GM23338 (cell line): ENCODE results near the gene OSTC. TPM values are rescaled to one million over a fixed set of nuclear protein-coding genes. Genes with fewer than 3 reads are reported as not detected.
A peak's percentile ranks its signal among the peaks of the same experiment; 100 is the strongest.

ENCODE experiments used
- ATAC-seq: fragments of 200-7000 bp; cut with Tn5 transposase; 3 replicates; pipeline ENCODE4 v1.9.1; 2020
- DNase-seq: peaks from one replicate; pipeline ENCODE4 v3.0.0-alpha.2; 2015; ENCODE audit warnings: low spot score
- H2AFZ ChIP-seq: fragments of 200-600 bp; sonication (generic); 2 replicates; pipeline ENCODE4 v1.8.0; 2016; ENCODE audit warnings: antibody characterized with exemption, mild to moderate bottlenecking, moderate library complexity
- H3F3A ChIP-seq: fragments of 200-600 bp; sonication (generic); replicated peaks from 2 replicates; pipeline ENCODE4 v1.8.0; 2017; ENCODE audit warnings: antibody characterized with exemption, mixed run types, low read depth
- H3K27ac ChIP-seq: fragments of 200-600 bp; sonication (generic); 2 replicates; pipeline ENCODE4 v1.6.1; 2016; ENCODE audit warnings: low read depth
- H3K27me3 ChIP-seq: fragments of 200-600 bp; sonication (generic); 2 replicates; pipeline ENCODE4 v1.8.0; 2016; ENCODE audit warnings: mild to moderate bottlenecking, mixed run types, moderate library complexity; ENCODE audit not compliant: insufficient read depth
- H3K36me3 ChIP-seq: fragments of 200-600 bp; sonication (generic); 2 replicates; pipeline ENCODE4 v1.8.0; 2016; ENCODE audit warnings: mild to moderate bottlenecking; ENCODE audit not compliant: insufficient read depth
- H3K4me1 ChIP-seq: fragments of 200-600 bp; sonication (generic); 2 replicates; pipeline ENCODE4 v1.8.0; 2016; ENCODE audit warnings: mild to moderate bottlenecking, moderate library complexity; ENCODE audit not compliant: insufficient read depth
- H3K4me2 ChIP-seq: fragments of 200-600 bp; sonication (generic); 2 replicates; pipeline ENCODE4 v1.7.1; 2017; ENCODE audit warnings: mixed run types
- H3K4me3 ChIP-seq: fragments of 200-600 bp; sonication (generic); 2 replicates; pipeline ENCODE4 v1.6.1; 2016; ENCODE audit warnings: mixed run types
- H3K79me2 ChIP-seq: fragments of 200-600 bp; sonication (generic); replicated peaks from 2 replicates; pipeline ENCODE4 v1.8.0; 2017; ENCODE audit warnings: mild to moderate bottlenecking; ENCODE audit not compliant: insufficient read depth
- H3K9me2 ChIP-seq: fragments of 200-600 bp; sonication (generic); 2 replicates; pipeline ENCODE4 v1.8.0; 2017; ENCODE audit not compliant: insufficient read depth
- H4K20me1 ChIP-seq: fragments of 200-600 bp; sonication (generic); replicated peaks from 2 replicates; pipeline ENCODE4 v1.8.0; 2017; ENCODE audit warnings: mild to moderate bottlenecking; ENCODE audit not compliant: insufficient read depth
- H3K27ac Mint-ChIP-seq: 2 replicates; pipeline ENCODE4 v1.8.0; 2020; ENCODE audit warnings: inconsistent platforms, mild to moderate bottlenecking, moderate library complexity, mixed read lengths
- H3K27me3 Mint-ChIP-seq: 3 replicates; pipeline ENCODE4 v1.8.0; 2022; ENCODE audit warnings: low read depth, mild to moderate bottlenecking, moderate library complexity, mixed read lengths, inconsistent platforms; ENCODE audit not compliant: insufficient read depth, poor library complexity
- H3K36me3 Mint-ChIP-seq: 3 replicates; pipeline ENCODE4 v1.8.0; 2021; ENCODE audit warnings: low read depth, mild to moderate bottlenecking, inconsistent platforms, moderate library complexity, mixed read lengths
- H3K4me1 Mint-ChIP-seq: 3 replicates; pipeline ENCODE4 v1.8.0; 2020; ENCODE audit warnings: mild to moderate bottlenecking, inconsistent platforms, mixed read lengths
- H3K4me3 Mint-ChIP-seq: 3 replicates; pipeline ENCODE4 v1.8.0; 2021; ENCODE audit warnings: moderate library complexity, mild to moderate bottlenecking, inconsistent platforms, mixed read lengths
- H3K9me3 Mint-ChIP-seq: 3 replicates; pipeline ENCODE4 v1.8.0; 2020; ENCODE audit warnings: moderate library complexity, mild to moderate bottlenecking, inconsistent platforms, mixed read lengths
- CREB1 ChIP-seq: fragments of 250-450 bp; sonication (Bioruptor Pico); IDR thresholded peaks from 2 replicates; pipeline ENCODE4 v1.5.0; 2020; ENCODE audit warnings: low read depth, mild to moderate bottlenecking, moderate library complexity
- ETS1 ChIP-seq: IDR thresholded peaks from 2 replicates; pipeline ENCODE4 v1.6.1; 2016; ENCODE audit warnings: antibody characterized with exemption
- EZH2 ChIP-seq: fragments of 200-600 bp; sonication (generic); IDR thresholded peaks from one replicate; pipeline ENCODE4 v1.8.0; 2017; ENCODE audit warnings: antibody characterized with exemption, mild to moderate bottlenecking, low read depth; ENCODE audit not compliant: unreplicated experiment
- EZH2phosphoT487 ChIP-seq: fragments of 200-600 bp; sonication (generic); IDR thresholded peaks from one replicate; pipeline ENCODE4 v1.8.1; 2018; ENCODE audit warnings: antibody characterized with exemption; ENCODE audit not compliant: unreplicated experiment
- JUNB ChIP-seq: IDR thresholded peaks from one replicate; pipeline ENCODE4 v1.6.1; 2016; ENCODE audit warnings: antibody characterized with exemption; ENCODE audit not compliant: unreplicated experiment
- NANOG ChIP-seq: IDR thresholded peaks from 2 replicates; pipeline ENCODE4 v1.6.1; 2016; ENCODE audit warnings: antibody characterized with exemption, borderline replicate concordance
- POLR2AphosphoS5 ChIP-seq: IDR thresholded peaks from 2 replicates; pipeline ENCODE4 v1.6.1; 2016; ENCODE audit warnings: antibody characterized with exemption, low read depth
- STAT1 ChIP-seq: IDR thresholded peaks from one replicate; pipeline ENCODE4 v1.6.1; 2016; ENCODE audit warnings: antibody characterized with exemption; ENCODE audit not compliant: unreplicated experiment
- ZNF114 ChIP-seq: fragments of 250-450 bp; sonication (Bioruptor Pico); IDR thresholded peaks from 2 replicates; pipeline ENCODE4 v1.5.0; 2020; ENCODE audit warnings: mild to moderate bottlenecking, moderate library complexity
- ZNF331 ChIP-seq: fragments of 250-450 bp; sonication (Bioruptor Pico); IDR thresholded peaks from 2 replicates; pipeline ENCODE4 v1.5.0; 2020; ENCODE audit warnings: low read depth, mild to moderate bottlenecking, moderate library complexity
- ZNF462 ChIP-seq: fragments of 250-450 bp; sonication (Bioruptor Pico); IDR thresholded peaks from 2 replicates; pipeline ENCODE4 v1.5.0; 2020; ENCODE audit warnings: mild to moderate bottlenecking, moderate library complexity
- polyA plus RNA-seq: library from polyadenylated mRNA; unstranded; fragments of >200 nt; fragmentation: Nextera tagmentation; extraction: Ambion mirVana; gene quantifications from 2 replicates; pipeline ENCODE4 v1.2.1, GENCODE V29; 2016
- total RNA-seq: library from RNA; depleted of rRNA; stranded (reverse); fragments of >200 nt; shearing (Covaris generic); gene quantifications from 2 replicates; pipeline ENCODE4 v1.2.3, GENCODE V29; 2014
- TF ChIP-seq, protein P1 (sequence below): IDR thresholded peaks from one replicate; pipeline ENCODE4 v1.6.1; 2018; ENCODE audit warnings: antibody characterized with exemption; ENCODE audit not compliant: unreplicated experiment
- TF ChIP-seq, protein P2 (sequence below), 2 experiments: fragments of 200-600 bp in 1 of 2; sonication (generic) in 1 of 2; conservative IDR thresholded peaks; 2 replicates each; pipeline versions ENCODE4 v1.5.1 to v1.6.1; 2016 to 2017; ENCODE audit warnings: antibody characterized with exemption in 2 of 2, low read depth in 2 of 2, mild to moderate bottlenecking in 2 of 2, moderate library complexity in 1 of 2

The OSTC gene
- total and polyA plus RNA-seq, 2 experiments from 2014 or later, result 142 to 311 TPM

DNA sequence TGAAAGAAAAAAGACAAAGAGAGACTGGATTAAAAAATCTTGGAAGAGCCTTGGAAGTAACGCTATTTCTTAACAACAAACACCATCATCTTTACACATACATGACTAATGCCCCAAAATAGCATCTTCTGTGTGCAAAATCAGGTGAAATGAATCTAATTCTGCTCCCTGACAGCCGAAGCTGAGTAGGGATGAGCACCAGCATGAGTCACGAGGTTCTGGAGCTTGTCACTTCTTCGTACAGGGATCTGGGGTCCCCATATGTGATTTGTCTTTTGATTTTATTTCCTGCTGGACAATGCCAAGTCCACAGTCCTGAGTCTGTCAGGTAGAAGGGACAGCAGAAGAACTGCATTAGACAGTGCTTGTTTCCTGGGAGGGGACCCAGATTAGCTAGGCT is 55.9 kb downstream of the OSTC start:
- TF ChIP-seq ZNF331 (CRISPR knock-in tag) (no peak), POLR2AphosphoS5 (no peak), STAT1 (no peak), ZNF462 (CRISPR knock-in tag) (no peak), ETS1 (no peak), EZH2 (no peak), NANOG (no peak), JUNB (no peak), EZH2phosphoT487 (no peak), CREB1 (CRISPR knock-in tag) (no peak), ZNF114 (CRISPR knock-in tag) (no peak)
- TF ChIP-seq, protein P1, sequence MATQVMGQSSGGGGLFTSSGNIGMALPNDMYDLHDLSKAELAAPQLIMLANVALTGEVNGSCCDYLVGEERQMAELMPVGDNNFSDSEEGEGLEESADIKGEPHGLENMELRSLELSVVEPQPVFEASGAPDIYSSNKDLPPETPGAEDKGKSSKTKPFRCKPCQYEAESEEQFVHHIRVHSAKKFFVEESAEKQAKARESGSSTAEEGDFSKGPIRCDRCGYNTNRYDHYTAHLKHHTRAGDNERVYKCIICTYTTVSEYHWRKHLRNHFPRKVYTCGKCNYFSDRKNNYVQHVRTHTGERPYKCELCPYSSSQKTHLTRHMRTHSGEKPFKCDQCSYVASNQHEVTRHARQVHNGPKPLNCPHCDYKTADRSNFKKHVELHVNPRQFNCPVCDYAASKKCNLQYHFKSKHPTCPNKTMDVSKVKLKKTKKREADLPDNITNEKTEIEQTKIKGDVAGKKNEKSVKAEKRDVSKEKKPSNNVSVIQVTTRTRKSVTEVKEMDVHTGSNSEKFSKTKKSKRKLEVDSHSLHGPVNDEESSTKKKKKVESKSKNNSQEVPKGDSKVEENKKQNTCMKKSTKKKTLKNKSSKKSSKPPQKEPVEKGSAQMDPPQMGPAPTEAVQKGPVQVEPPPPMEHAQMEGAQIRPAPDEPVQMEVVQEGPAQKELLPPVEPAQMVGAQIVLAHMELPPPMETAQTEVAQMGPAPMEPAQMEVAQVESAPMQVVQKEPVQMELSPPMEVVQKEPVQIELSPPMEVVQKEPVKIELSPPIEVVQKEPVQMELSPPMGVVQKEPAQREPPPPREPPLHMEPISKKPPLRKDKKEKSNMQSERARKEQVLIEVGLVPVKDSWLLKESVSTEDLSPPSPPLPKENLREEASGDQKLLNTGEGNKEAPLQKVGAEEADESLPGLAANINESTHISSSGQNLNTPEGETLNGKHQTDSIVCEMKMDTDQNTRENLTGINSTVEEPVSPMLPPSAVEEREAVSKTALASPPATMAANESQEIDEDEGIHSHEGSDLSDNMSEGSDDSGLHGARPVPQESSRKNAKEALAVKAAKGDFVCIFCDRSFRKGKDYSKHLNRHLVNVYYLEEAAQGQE, result no peak
- TF ChIP-seq, protein P2, sequence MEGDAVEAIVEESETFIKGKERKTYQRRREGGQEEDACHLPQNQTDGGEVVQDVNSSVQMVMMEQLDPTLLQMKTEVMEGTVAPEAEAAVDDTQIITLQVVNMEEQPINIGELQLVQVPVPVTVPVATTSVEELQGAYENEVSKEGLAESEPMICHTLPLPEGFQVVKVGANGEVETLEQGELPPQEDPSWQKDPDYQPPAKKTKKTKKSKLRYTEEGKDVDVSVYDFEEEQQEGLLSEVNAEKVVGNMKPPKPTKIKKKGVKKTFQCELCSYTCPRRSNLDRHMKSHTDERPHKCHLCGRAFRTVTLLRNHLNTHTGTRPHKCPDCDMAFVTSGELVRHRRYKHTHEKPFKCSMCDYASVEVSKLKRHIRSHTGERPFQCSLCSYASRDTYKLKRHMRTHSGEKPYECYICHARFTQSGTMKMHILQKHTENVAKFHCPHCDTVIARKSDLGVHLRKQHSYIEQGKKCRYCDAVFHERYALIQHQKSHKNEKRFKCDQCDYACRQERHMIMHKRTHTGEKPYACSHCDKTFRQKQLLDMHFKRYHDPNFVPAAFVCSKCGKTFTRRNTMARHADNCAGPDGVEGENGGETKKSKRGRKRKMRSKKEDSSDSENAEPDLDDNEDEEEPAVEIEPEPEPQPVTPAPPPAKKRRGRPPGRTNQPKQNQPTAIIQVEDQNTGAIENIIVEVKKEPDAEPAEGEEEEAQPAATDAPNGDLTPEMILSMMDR (conservative IDR thresholded peaks at IDR 0.05; ENCODE audit: low read depth in 2 of 2), result no peak

More for the DNA sequence above, 55.9 kb downstream of the OSTC start:
- Histone ChIP-seq H3K79me2 (no peaks in the 10 kb centered on the region), H3K4me1 (no peaks in the 10 kb centered on the region), H3K27ac (no peak overlapping the region), H3F3A (no peaks in the 10 kb centered on the region), H3K4me3 (no peak overlapping the region), H2AFZ (peak overlapping the region; percentile 32; the same call in 1 of the 2 replicates), H3K9me2 (no peaks in the 10 kb centered on the region), H3K36me3 (no peaks in the 10 kb centered on the region), H4K20me1 (no peaks in the 10 kb centered on the region), H3K4me2 (no peak overlapping the region), H3K27me3 (no peaks in the 10 kb centered on the region)
- Mint-ChIP-seq H3K4me1 (no peaks in the 10 kb centered on the region), H3K27me3 (peaks cover 7% of the 10 kb centered on the region), H3K9me3 (no peaks in the 10 kb centered on the region), H3K4me3 (no peak overlapping the region), H3K36me3 (no peaks in the 10 kb centered on the region), H3K27ac (no peak overlapping the region)
- ATAC-seq (no peak), DNase-seq (no peak)
